ENCODE data around the gene FAAH. TPM values are rescaled to one million over a fixed set of nuclear protein-coding genes. Genes with fewer than 3 reads are reported as not detected.

The FAAH gene
- total RNA-seq, 4 donors from 2014 or later, result 18.1 to 50.5 (median 27.7) TPM

- no peaks in the 10 kb centered on the region for H3K4me1 ChIP-seq
- no peak for TF ChIP-seq POLR2AphosphoS5 (IDR thresholded peaks at IDR 0.05)
- no peak for TF ChIP-seq POLR2A (IDR thresholded peaks at IDR 0.05)
- no peak for TF ChIP-seq EP300 (IDR thresholded peaks at IDR 0.05)
- no peak for TF ChIP-seq CTCF (IDR thresholded peaks at IDR 0.05)
- H3K4me3 ChIP-seq, result no peak overlapping the region
- no peak overlapping the region for H3K27ac ChIP-seq
- no peaks in the 10 kb centered on the region for H3K27me3 ChIP-seq
- H3K36me3 ChIP-seq, result peaks cover 31% of the 10 kb centered on the region
- DNase-seq (ENCODE audit: low spot score in 2 of 2), result no peak
- WGBS, result 78% methylated on average over 4 of the region's 4 CpGs
- no peaks in the 10 kb centered on the region for H3K9me3 ChIP-seq
These were observed 24.4 kb upstream of the FAAH start for GRCh38 chr1:46369542-46370213.

DNA sequence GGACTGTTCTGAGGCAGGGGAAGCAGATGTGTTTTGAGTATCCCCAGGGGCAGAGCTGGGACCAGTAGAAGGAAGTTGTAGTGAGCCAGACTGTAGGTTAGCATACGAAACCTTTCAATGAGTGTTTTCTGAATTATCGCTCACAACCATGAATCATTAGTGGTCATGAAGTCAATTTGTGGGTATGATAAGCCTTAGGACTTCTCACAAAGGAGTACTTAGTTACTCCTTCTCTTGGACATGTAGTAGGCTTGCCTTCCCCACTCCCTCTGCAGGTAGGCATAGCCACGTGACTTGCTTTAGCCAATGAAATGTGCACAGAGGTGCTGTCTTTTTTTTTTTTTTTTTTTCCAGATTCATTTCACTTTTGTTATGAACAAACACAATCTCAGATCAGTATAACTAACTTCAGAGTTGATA lies 23.9 kb upstream of the FAAH start:
- Histone ChIP-seq H3K9me3 (no peaks in the 10 kb centered on the region), H3K36me3 (peaks cover 27% of the 10 kb centered on the region), H3K27ac (no peak overlapping the region), H3K4me3 (no peak overlapping the region), H3K27me3 (no peaks in the 10 kb centered on the region), H3K4me1 (no peaks in the 10 kb centered on the region)
- WGBS, result 91% methylated on average over 3 of the region's 3 CpGs
- DNase-seq (ENCODE audit: low spot score in 2 of 2), result no peak
- TF ChIP-seq POLR2AphosphoS5 (IDR thresholded peaks at IDR 0.05), result no peak

GRCh38 chr1:46372431-46372830 lies 21.7 kb upstream of the FAAH start:
- Histone ChIP-seq H3K36me3 (peaks cover 17% of the 10 kb centered on the region), H3K9me3 (no peaks in the 10 kb centered on the region), H3K4me3 (no peak overlapping the region), H3K27ac (no peak overlapping the region), H3K27me3 (no peaks in the 10 kb centered on the region), H3K4me1 (no peaks in the 10 kb centered on the region)
- WGBS, result 100% methylated on average over 1 of the region's 1 CpG
- TF ChIP-seq CTCF (IDR thresholded peaks at IDR 0.05) (no peak), EP300 (IDR thresholded peaks at IDR 0.05) (no peak), POLR2AphosphoS5 (IDR thresholded peaks at IDR 0.05) (no peak), POLR2A (IDR thresholded peaks at IDR 0.05) (no peak)
- no peak for DNase-seq (ENCODE audit: low spot score in 2 of 2)

DNA sequence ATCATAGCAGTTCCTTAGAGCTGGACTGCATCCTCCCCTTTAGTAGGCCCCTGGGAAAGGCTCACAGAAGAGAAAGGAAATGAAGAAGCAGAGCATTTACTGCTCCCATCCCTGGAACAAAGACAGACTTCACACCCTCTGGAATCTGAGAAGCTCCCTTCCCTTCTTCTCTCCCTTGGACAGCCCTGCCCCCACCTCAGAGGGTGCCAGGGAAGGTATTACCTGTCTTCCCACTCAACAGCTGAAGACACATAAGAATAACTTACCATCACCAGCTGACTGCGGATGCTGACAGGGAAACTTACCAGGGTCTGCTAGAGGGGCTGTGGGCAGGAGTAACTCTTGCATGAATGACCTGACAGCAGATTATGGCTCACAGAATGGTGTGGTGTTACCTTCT lies 14.1 kb upstream of the FAAH start:
- no CpG with 5 or more reads among the region's 1 CpG for WGBS
- DNase-seq (ENCODE audit: low spot score in 2 of 2), result no peak
- H3K4me1 ChIP-seq, result no peaks in the 10 kb centered on the region
- no peaks in the 10 kb centered on the region for H3K36me3 ChIP-seq
- no peaks in the 10 kb centered on the region for H3K9me3 ChIP-seq
- no peaks in the 10 kb centered on the region for H3K27me3 ChIP-seq
- no peak for TF ChIP-seq POLR2AphosphoS5 (IDR thresholded peaks at IDR 0.05)
- no peak for TF ChIP-seq POLR2A (IDR thresholded peaks at IDR 0.05)
- TF ChIP-seq EP300 (IDR thresholded peaks at IDR 0.05), result no peak
- no peak for TF ChIP-seq CTCF (IDR thresholded peaks at IDR 0.05)
- H3K4me3 ChIP-seq, result no peak overlapping the region
- no peak overlapping the region for H3K27ac ChIP-seq

DNA sequence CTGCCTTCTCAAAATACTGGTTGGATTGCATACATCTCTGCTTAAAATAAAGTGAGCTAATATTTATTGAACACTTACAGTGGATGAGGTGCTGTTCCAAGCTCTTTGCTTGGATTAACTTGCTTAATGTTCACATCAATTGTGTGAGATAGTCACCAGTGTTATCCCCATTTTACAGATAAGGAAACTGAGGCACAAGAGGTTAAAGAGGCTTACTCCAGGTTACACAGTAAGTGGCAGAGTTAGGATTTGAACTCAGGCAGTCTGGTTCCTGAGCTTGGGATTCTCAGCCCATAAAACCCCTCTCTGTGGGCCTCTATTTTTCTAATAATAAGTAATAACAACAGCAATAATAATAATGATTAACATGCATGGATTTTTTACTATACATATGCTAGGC lies 13.6 kb upstream of the FAAH start:
- no peak for DNase-seq (ENCODE audit: low spot score in 2 of 2)
- no peak for TF ChIP-seq POLR2AphosphoS5 (IDR thresholded peaks at IDR 0.05)
- TF ChIP-seq EP300 (IDR thresholded peaks at IDR 0.05), result no peak
- TF ChIP-seq POLR2A (IDR thresholded peaks at IDR 0.05), result no peak
- TF ChIP-seq CTCF (IDR thresholded peaks at IDR 0.05), result no peak
- Histone ChIP-seq H3K4me3 (no peak overlapping the region), H3K27ac (no peak overlapping the region), H3K27me3 (no peaks in the 10 kb centered on the region), H3K36me3 (no peaks in the 10 kb centered on the region), H3K4me1 (no peaks in the 10 kb centered on the region), H3K9me3 (no peaks in the 10 kb centered on the region)

GRCh38 chr1:46393510-46393909 lies 607 bp upstream of the FAAH start:
- H3K27me3 ChIP-seq, result no peaks in the 10 kb centered on the region
- peak overlapping the region; percentile 61 for H3K4me3 ChIP-seq
- peaks cover 33% of the 10 kb centered on the region for H3K4me1 ChIP-seq
- H3K27ac ChIP-seq, result no peak overlapping the region
- H3K9me3 ChIP-seq, result peaks cover 3% of the 10 kb centered on the region
- TF ChIP-seq CTCF (IDR thresholded peaks at IDR 0.05) (no peak), POLR2A (IDR thresholded peaks at IDR 0.05) (no peak), EP300 (IDR thresholded peaks at IDR 0.05) (no peak), POLR2AphosphoS5 (IDR thresholded peaks at IDR 0.05) (no peak)
- 77% methylated on average over 12 of the region's 12 CpGs for WGBS
- no peak for DNase-seq (ENCODE audit: low spot score in 2 of 2)
- H3K36me3 ChIP-seq, result no peaks in the 10 kb centered on the region
